Right atrium auricular region (tissue), 2 donors: Measurements from ENCODE around the gene SESN2. TPM values are rescaled to one million over a fixed set of nuclear protein-coding genes. Genes with fewer than 3 reads are reported as not detected.

Experiments
- DNase-seq: peaks from one replicate; pipeline ENCODE4 v3.0.0-alpha.2; 2019; ENCODE audit warnings: low spot score
- H3K27ac ChIP-seq, 2 donors: fragments of 200-600 bp; sonication (generic); 1 replicate in 1 of 2; 2 replicates in 1 of 2; pipeline ENCODE4 v1.5.1; 2016 to 2019
- H3K27me3 ChIP-seq, 2 donors: fragments of 200-600 bp; sonication (generic); one replicate each; pipeline versions ENCODE4 v1.5.1 to v1.6.0; 2017 to 2019
- H3K36me3 ChIP-seq: fragments of 200-600 bp; sonication (generic); one replicate; pipeline ENCODE4 v1.5.1; 2016
- H3K4me1 ChIP-seq, 2 donors: fragments of 200-600 bp; sonication (generic); one replicate each; pipeline versions ENCODE4 v1.5.1 to v1.6.0; 2017 to 2019
- H3K4me3 ChIP-seq, 2 donors: fragments of 200-600 bp; sonication (generic); 1 replicate in 1 of 2; 2 replicates in 1 of 2; pipeline ENCODE4 v1.5.1; 2017 to 2019; ENCODE audit warnings: mild to moderate bottlenecking in 1 of 2, moderate library complexity in 1 of 2
- H3K9me3 ChIP-seq, 2 donors: fragments of 200-600 bp; sonication (generic); one replicate each; pipeline ENCODE4 v1.5.1; 2019
- CTCF ChIP-seq, 2 donors: fragments of 200-600 bp; sonication (generic); IDR thresholded peaks; one replicate each; pipeline ENCODE4 v1.5.1; 2019; ENCODE audit warnings: antibody characterized with exemption in 2 of 2
- total RNA-seq, 2 donors: library from RNA; depleted of rRNA; stranded (reverse); fragments of >200 nt; gene quantifications; one replicate each; pipeline ENCODE4 v1.1.0, GENCODE V29; 2016

SESN2 gene
- total RNA-seq, 2 donors from 2014 or later = 4.1 to 8.9 TPM

GRCh38 chr1:28301368-28302174 is 42.3 kb downstream of the SESN2 start:
- no peak for TF ChIP-seq CTCF (IDR thresholded peaks at IDR 0.05)
- Histone ChIP-seq H3K27me3 (no peaks in the 10 kb centered on the region), H3K27ac (no peak overlapping the region), H3K4me1 (no peaks in the 10 kb centered on the region), H3K9me3 (no peaks in the 10 kb centered on the region), H3K36me3 (no peaks in the 10 kb centered on the region), H3K4me3 (no peak overlapping the region)
- no peak for DNase-seq

GRCh38 chr1:28302247-28302646 is 42.9 kb downstream of the SESN2 start:
- no peak for TF ChIP-seq CTCF (IDR thresholded peaks at IDR 0.05)
- H3K9me3 ChIP-seq = no peaks in the 10 kb centered on the region
- H3K4me1 ChIP-seq = no peaks in the 10 kb centered on the region
- H3K36me3 ChIP-seq = no peaks in the 10 kb centered on the region
- no peaks in the 10 kb centered on the region for H3K27me3 ChIP-seq
- DNase-seq = no peak
- H3K27ac ChIP-seq = no peak overlapping the region
- no peak overlapping the region for H3K4me3 ChIP-seq

DNA sequence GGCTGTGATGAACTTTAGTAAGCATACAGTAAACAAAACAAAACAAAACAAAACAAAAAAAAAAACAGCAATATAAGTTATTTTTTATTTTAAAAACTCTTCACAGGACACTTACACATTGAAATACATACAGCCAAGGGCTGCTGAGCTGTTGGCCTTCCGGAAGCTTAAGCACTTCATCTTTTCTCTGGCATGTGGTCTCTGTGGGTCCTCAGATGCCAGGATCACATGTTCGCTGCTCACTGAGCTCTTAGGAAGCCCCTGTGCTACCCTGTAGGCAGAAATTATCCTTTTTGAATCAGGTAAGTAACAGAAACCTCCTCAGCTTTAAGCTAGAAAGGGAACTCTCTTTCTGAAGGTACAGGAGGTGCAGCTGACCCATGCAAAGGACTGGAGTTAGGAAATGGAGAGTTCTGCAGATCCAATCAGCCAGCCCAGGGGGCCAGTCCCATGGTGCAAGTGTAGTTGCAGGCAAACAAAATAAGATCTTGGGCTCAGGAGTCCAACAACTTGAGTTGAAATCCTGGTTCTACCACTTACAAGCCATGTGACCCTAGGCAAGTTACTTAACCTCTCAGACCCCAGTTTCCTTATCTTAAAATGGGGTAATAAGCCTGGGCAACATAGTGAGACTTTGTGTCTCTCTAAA is 47.1 kb downstream of the SESN2 start:
- Histone ChIP-seq H3K27me3 (no peaks in the 10 kb centered on the region), H3K36me3 (no peaks in the 10 kb centered on the region), H3K27ac (no peak overlapping the region), H3K4me3 (no peak overlapping the region), H3K4me1 (no peaks in the 10 kb centered on the region), H3K9me3 (no peaks in the 10 kb centered on the region)
- DNase-seq = no peak
- no peak for TF ChIP-seq CTCF (IDR thresholded peaks at IDR 0.05)

DNA sequence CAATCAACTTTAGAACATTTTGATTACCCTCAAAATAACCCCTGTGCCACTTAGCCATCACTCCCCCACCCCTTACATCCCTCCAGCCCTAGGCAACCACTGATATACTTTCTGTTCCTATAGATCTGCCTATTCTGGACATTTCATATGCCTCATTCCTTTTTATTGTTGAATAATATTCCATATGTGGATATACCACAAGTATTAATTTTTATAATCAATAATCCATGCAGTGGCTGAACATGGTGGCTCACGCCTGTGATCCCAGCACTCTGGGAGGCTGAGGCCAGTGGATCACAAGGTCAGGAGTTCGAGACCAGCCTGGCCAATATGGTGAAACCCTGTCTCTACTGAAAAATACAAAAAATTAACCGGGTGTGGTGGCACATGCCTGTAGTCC is 49.4 kb downstream of the SESN2 start:
- no peaks in the 10 kb centered on the region for H3K9me3 ChIP-seq

DNA sequence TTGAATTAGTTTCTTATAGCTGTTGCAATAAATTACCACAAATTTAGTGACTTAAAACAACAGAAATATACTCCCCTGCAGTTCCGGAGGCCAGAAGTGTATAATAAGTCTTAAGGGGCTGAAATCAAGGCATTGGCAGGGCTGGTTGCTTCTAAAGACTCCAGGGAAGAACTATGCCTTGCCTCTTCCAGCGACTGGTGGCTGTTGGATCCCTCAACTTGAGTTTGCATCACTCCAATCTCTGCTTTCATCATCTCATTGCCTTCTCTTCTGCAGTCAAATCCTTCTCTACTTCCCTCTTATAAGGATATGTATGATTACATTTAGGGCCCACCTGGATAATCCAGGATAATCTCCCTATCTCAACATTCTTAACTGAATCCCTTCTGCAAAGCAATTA is 50.4 kb downstream of the SESN2 start:
- Histone ChIP-seq H3K4me3 (no peak overlapping the region), H3K27me3 (no peaks in the 10 kb centered on the region), H3K4me1 (no peaks in the 10 kb centered on the region), H3K9me3 (no peaks in the 10 kb centered on the region), H3K36me3 (no peaks in the 10 kb centered on the region), H3K27ac (no peak overlapping the region)
- no peak for DNase-seq
- TF ChIP-seq CTCF (IDR thresholded peaks at IDR 0.05) = no peak

More for the DNA sequence above, 49.4 kb downstream of the SESN2 start:
- DNase-seq = no peak
- H3K27ac ChIP-seq = no peak overlapping the region
- no peaks in the 10 kb centered on the region for H3K4me1 ChIP-seq
- no peak overlapping the region for H3K4me3 ChIP-seq
- no peaks in the 10 kb centered on the region for H3K27me3 ChIP-seq
- no peaks in the 10 kb centered on the region for H3K36me3 ChIP-seq
- TF ChIP-seq CTCF (IDR thresholded peaks at IDR 0.05) = no peak
